Stimulated activated CD8-positive, alpha-beta memory T cell treated with anti-CD3 and anti-CD28 coated beads, Interleukin-12 subunit alpha, Interleukin-12 subunit beta, amount 100 ng/mL, for 24 hours (primary cell): Measurements from ENCODE around the gene THY1.
"Not testable (repeated sequence)": the region's sequence is repeated elsewhere in the genome, so short reads cannot be mapped to it uniquely, and the experiment has no call there.

Source experiments
- DNase-seq: peaks from one replicate; pipeline ENCODE4 v3.0.0-alpha.2; 2020; ENCODE audit errors: extremely low read depth

THY1 gene

DNA sequence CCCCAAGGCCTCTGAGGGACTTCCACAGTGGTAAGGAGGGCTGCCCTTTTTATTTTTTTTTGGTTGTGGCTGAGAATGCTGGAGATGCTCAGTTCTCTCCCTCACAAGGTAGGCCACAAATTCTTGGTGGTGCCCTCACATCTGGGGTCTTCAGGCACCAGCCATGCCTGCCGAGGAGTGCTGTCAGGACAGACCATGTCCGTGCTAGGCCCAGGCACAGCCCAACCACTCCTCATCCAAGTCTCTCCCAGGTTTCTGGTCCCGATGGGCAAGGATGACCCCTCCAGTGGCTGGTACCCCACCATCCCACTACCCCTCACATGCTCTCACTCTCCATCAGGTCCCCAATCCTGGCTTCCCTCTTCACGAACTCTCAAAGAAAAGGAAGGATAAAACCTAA lies 4.2 kb downstream of the THY1 start:
- no peak for DNase-seq

DNA sequence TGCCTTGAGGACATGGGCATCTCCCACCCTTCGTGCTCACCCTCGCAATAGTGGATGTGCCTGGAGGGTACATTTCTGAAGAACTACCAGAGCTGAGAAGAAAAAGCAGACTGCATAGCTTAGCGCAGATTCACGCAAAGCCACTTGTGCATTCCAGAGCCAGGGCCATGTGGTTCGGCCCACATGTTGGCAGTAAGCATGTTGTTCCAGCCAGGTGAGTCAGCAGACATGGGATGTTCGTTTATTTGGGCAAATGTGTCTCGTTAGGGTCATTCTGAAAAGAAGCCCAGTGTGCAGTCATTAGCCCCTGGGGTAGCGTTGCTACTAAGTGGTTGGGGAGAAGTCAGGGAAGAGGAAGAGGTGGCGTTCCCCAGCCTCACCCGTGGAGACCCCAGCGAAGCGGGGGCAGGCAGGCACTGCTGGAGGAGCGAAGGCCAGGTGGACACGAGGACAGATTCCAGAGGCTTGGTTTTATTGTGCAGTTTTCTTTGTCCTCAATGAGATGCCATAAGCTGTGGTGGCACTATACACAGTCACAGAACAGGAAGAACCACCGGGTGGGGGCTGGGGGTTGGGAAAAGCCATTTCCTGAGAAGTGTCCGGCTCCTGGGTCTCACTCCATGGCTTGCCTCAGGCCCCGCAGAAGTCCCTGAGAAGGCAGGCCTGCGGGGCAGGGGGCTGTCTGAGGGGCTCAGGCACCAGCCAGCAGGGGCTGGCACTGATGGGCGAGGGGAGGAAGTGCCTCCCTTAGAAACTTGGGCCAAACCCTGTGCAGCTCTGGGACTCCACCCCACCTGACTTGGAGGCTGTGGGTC lies 5.0 kb downstream of the THY1 start:
- DNase-seq = no peak

DNA sequence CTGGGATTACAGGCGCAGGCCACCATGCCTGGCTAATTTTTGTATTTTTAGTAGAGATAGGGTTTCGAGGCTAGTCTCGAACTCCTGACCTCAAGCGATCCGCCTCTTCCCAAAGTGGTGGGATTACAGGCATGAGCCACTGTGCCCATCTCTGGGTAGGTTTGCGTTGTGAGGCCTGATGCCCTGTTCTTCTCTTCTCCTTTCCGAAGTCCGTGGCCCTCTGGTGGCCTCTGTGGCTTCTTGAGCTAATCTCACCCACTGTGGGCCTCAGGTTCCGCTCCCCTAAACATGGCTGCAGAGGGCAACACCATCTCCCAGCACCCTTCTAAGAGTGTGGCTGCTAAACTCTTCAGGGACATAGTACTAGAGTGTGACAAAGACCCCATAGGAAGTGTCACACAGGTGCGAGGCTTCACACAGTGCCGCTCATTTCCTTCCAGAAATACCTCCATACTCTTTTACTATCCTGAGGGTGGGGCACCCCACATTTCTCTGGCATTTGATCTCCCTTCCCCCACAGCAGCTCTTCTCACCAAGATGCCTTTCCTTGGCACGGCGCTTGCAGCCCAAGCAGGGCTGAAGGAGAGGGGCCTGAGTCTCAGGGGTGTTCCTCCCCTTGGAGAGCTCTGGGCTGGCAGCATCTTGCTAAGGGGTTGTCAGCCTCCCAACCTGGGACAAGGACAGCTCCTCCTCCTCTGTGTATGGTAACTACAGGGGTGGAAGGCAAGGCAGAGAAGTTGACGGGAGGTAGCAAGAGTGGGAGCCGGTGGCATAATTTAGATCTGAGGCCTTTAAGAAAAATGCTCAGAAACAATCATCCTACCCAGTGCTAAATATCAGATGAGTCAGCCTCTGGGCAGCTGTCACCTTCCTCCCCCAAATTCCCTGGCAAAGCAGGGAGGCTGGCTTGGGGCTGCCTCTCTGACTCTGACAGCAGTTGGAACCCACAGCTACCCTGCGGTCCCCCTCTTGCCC lies 6.1 kb downstream of the THY1 start:
- DNase-seq = no peak

DNA sequence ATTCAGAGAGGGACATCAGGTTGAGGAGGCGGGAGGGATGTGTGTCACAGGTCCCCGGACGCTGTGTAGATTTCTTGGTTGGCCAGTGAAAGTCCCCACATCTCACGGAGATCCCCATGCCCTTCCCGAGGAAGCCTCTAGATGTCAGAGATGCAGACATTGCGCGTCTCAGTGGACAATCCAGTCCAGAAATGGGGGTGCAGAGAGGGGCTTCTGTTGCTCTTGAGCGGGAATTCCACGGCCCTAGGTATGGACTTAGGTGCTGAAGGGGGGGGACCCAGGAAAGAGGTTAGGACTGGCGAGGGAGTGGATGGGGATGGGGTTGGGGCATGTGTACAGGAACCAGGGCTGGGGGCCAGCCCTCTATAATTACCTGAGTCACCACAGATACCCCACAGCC lies 7.0 kb downstream of the THY1 start:
- no peak for DNase-seq

DNA sequence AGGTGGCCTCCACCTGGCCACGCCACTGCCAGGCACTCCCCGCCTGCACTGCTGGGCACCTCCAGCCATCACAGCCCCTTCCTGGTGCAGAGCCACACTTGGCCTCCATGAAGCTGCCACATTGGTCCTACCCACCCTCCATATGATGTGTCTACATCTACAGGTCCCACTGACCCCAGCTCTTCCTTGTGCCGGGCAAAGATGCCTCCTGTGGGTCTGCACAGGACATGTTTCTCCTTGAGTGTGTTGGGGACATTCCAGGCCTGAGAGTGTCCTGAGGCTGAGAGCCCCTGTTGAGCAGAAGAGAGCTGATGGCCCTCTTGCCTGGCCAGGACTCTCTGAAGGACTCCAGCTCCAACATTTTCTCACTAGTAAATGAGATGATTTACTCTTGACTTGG lies 7.5 kb downstream of the THY1 start:
- no peak for DNase-seq

DNA sequence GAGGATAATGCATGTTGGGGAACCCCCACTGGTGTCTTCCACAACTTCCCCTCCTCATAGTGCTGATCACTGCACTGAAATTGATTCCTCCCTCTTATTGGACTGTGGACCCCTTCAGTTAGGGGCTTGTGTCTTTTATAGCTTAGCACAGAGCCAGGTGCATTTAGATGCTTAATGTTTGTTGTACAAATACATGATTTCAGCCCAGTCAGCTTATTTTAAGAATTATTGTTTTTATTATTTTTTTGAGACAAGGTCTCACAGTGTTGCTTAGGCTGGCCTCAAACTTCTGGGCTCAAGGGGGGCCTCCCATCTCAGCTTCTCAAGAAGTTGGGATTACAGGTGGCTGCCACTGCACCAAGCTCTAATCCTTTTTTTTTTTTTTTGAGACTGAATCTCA lies 8.2 kb downstream of the THY1 start:
- no peak for DNase-seq

DNA sequence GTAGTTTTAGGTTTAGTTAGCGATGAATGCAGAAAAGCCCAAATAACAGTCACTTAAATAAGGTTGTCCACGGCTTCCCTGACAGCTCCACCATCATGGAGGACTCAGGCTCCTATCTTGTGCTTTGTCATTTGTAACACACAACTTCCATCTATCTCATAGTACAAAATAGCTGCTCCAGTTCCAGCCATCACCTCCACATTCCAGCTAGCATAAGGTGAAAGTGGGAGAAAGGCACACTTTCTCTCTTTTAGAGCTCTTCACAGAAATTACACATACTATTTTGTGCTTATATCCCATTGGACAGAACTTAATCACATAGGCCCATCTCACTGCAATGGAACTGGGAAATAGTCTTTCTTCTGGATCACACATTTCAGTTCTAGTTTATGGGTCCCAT lies 8.7 kb downstream of the THY1 start:
- no peak for DNase-seq

DNA sequence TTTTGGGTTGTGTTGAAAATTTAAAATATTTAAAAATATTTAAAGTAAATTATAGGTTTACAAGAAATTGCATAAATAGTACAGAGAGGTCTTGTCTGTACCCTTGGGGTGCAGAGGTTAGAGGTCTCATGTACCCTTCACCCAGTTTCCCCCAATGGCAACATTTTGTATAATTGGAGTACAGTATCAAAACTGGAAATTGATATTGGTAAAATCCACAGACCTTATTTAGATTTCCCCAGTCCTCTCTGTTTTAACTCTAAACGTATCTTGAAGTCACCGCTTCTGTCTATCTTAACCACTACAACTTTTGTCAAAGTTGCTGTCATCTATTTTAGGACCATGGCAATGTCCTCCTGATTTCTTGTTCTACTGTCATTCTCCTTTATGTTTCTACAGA lies 10.9 kb downstream of the THY1 start:
- no peak for DNase-seq

DNA sequence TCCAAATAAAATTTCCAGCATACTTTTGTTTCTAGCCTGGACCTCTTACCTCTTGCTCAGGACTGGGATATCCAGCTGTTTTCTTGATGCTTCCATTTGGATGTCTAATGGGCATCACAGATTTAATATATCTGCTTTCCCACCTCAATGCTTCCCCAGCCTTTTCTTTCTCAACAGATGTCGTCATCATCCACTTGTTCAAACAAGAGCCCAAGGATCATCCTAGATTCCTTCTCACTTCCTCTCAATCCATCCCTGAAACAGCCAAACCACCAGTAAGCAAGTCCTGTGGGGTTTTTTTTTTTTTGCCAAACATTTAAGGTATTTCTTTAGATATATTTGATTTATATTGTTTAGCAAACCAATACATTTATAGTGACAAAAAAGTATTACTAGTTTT lies 12.5 kb downstream of the THY1 start:
- no peak for DNase-seq

DNA sequence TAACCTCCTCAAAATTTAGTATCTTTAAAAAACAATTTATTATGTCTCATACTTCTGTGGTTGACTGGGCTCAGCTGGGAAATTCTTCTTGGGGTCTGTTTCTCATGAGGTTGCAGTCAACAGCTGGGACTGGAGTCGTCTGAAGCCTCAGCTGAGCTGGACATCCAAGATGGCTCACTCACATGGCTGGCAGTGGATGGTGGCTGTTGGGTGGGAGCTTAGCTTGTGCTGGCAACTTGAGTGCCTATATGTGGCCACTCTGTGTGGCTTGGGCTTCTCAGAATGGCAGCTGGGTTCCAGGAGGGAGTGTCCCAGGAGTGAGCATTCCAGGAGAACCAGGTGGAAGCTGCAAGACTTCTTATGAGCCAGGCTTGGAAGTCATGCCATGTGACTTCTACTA lies 13.2 kb downstream of the THY1 start:
- DNase-seq = no peak

DNA sequence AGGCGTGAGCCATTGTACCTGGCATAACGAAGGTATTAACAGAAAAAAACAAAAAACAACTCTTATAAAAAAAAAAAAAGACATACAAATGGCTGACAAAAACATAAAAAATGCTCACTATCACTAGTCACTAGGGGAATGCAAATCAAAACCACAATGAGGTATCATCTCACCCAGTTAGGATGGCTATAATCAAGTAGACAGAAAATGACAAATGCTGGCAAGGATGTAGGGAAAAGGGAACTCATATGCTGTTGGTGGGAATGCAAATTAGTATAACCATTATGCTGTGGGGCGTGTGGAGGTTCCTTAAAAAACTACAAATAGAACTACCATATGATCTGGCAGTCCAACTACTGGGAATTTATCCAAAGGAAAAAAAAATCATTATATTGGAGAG lies 17.0 kb downstream of the THY1 start:
- no peak for DNase-seq

DNA sequence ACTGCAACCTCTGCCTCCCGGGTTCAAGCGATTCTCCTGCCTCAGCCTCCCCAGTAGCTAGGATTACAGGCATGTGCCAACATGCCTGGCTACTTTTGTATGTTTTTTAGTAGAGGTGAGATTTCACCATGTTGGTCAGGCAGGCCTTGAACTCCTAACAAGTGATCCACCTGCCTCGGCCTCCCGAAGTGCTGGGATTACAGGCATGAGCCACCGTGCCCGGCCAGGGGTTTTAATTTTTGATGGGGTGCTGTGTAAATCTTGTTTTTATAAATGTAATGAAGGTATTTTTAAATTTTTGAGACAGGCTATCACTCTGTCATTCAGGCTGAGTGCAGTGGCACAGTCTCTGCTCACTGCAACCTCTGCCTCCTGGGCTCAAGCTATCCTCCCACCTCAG lies 17.5 kb downstream of the THY1 start:
- not testable (repeated sequence) for DNase-seq

DNA sequence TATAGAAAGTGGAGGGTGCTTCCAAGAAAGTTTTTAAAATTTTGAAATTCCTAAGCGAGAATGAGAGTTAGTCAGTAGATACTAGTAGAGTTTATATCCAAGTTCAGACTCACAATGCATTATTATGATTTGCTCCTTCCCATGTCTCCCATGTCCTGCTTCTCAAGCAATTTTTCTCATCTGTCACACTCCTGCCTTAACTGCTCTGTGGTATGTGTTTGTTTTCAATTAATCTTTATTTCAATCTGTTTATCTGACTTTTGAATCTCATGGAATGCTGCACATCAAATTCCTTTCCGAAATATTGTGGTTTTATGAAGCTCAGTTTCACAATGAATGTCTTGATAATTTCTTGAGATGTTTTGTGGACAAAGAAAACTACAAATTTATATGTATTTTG lies 18.1 kb downstream of the THY1 start:
- DNase-seq = no peak

DNA sequence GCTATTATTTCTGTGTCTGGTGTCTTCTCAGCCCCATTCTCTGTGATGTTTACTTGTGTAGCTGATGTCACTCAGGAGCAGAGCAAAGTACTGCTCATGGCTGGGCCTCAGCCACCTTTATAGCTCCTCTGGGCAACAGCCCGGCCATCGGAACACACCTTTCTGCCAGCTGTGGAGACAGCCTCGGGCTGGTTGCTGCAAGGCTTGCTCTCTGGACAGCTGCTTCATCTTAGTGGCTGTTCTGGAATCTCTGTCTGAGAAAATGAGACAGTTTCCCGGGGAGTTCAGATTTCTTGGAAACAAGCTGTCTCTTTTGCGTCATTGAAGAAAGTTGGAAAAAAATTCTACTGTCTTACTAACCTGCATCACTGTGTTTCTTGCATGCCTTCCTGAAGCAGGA lies 20.0 kb downstream of the THY1 start:
- no peak for DNase-seq

DNA sequence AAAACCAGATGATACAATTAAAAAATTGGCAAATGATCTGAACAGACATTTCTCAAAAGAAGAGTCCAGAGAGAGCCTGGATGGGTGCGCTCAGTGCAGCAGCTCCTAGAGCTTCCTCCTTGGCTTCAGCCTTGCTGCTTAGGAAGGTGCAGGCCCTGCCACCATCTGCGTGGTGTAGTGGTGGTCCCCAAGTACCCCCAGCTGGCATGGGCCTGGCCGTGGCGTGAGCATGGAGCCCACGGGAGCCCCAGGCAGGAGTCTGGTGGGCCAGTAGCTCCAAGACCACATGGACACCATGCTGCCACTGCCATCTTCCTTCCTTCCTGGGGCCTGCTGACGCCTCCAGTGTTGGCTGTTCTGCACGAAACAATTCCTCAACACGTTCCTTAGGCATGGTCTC lies 20.5 kb downstream of the THY1 start:
- DNase-seq = no peak

DNA sequence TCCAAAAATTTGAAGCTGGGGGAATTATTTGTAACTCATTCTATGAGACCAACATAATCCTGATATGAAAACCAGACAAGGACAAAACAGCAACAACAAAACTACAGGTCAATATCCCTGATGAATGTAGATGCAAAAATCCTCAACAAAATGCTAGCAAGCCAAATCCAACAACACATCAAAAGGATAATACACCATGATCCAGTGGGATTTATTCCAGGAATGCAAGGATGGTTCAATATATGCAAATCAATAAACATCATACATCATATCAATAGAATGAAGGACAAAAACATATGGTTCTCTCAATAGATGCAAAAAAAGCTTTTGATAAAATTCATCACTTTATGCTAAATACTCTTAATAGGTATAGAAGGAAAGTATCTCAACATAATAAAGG lies 22.1 kb downstream of the THY1 start:
- no peak for DNase-seq

DNA sequence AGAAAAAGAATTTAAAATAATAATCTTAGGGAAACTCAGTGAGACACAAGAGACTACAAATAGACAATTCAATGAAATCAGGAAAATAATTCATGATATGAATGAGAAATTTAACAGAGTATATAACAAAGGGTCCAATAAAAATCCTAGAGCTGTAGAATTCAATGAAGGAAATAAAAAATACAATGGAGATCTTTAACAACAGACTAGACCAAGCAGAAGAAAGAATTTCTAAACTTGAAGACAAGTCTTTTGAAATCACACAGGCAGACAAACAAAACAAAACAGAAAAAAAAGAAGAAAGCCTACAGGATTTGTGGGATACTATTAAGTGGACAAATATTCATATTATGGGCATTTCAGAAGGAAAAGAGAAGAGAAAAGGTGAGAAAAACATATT lies 25.2 kb downstream of the THY1 start:
- DNase-seq = no peak

DNA sequence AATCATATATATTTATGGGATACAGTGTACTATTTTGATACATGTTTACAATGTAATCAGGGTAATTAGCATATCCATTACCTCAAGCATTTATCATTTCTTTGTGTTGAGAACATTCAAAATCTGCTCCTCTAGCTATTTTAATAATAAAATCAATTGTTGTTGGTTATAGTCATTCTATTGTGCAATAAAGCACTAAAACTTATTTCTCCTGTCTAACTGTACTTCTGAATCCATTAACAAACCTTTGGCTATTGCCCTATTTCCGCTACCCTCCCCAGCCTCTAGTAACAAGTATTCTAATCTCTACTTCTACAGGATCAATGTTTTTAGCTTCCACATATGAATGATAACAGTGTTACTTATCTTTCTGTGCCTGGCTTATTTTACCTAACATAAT lies 26.1 kb downstream of the THY1 start:
- DNase-seq = no peak

DNA sequence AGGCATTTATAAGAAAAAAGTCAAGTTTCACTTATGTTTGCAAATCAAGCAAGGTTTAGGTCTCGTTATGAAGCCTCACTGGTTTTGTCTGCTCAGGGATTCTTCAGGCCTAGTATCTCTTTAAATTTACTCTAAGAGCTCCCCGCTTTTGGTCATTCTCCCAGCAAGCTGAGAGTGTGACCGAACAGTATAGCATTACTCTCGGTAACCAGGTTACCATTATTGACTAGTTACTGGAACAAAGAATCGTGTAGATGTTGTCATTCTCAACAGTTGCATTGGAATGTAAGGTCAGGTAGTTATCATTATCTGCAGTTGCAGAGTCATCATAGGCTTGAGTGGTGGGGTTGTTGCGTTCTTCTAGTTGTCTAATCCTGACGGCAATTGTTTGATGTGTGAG lies 31.7 kb downstream of the THY1 start:
- DNase-seq = no peak

DNA sequence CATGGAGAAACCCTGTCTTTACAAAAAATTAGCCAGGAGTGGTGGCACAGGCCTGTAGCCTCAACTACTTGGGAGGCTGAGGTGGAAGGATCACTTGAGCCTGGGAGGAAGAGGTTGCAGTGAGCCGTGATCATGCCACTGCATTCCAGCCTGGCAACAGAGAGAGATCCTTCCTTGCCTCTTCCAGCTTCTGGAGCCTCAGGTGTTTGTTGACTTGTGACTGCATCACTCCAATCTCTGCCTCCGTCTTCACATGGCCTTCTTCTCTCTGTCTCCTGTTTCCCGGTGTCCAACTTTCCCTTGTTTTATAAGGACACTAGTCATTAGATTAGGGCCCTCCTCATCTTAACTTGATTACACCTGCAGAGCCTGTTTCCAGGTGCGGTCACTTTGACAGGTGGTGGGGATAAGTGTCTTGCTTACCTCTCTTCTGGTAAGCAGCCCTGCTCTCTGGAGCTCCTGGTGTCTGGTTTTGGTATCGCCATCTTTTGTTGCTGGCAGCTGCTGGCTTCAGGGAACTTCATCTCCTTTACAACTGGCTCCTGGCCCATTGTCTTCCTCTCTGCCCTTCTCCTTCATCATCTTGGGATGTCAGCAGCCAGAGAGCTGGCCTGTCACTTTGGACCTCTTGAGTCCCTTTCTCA lies 33.2 kb downstream of the THY1 start:
- no peak for DNase-seq

DNA sequence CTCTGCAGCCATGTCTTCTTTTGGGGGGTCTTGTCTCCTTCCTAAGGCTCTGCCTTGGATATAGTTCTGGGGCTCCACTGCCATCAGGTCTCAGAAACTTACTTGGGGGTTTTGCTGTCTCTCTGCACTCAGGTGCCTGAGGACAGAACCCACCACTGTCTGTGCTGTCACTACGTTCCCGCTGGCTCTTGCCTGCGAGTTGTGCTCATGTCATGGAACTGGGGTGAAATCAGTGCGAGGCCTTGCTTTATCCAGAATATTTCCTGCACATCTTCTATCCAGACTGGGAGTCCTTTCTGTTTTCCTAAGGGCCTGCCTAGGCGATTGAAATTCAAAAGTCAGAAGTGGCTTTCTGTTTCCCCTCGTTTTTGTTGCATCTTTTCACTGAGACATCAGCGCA lies 34.9 kb downstream of the THY1 start:
- no peak for DNase-seq

DNA sequence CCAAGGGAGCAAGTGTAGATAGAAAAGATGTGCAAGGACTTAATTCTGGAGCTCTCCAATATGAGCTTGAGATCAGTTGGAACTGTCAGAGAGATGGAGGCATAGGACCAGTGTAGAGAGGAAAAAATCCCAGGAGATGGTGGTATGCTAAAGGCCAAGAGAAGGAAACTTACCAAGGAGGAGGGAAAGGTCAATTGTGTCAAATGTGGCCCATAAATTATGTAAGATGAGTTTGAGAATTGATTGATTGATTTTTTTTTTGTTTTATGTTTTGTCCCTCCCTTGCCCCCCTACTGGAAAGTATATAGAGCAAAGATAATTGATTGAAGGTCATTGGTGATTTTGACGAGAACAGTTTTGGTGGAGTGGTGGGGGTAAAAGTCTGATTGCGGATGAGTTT lies 38.6 kb downstream of the THY1 start:
- no peak for DNase-seq

DNA sequence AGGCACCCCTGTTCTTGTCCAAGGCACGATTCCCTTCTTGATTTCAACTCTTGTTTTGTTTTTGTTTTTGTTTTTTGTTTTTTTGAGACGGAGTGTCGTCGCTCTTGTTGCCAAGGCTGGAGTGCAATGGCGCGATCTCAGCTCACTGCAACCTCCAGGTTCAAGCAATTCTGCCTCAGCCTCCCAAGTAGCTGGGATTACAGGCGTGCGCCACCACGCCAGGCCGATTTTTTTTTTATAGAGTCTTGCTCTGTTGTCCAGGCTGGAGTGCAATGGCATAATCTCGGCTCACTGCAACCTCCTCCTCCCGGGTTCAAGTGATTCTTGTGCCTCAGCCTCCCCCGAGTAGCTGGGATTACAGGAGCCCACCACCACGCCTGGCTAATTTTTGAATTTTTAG lies 40.5 kb downstream of the THY1 start:
- DNase-seq = not testable (repeated sequence)
